HG03175 (cell line): ENCODE results near the gene FBXW8.

ENCODE experiments used
- ATAC-seq: cut with Tn5 transposase; IDR thresholded peaks from one replicate; pipeline ENCODE4 v1.9.1; 2021; ENCODE audit warnings: mild to moderate bottlenecking, moderate library complexity; ENCODE audit not compliant: unreplicated experiment

The FBXW8 gene

GRCh38 chr12:116924558-116925453 lies 14.1 kb downstream of the FBXW8 start:
- peak; percentile 89 for ATAC-seq

GRCh38 chr12:116926283-116927243 lies 15.8 kb downstream of the FBXW8 start:
- ATAC-seq, result no peak

GRCh38 chr12:116927244-116927940 lies 16.6 kb downstream of the FBXW8 start:
- ATAC-seq, result no peak

GRCh38 chr12:116928504-116928903 lies 17.8 kb downstream of the FBXW8 start:
- ATAC-seq, result no peak

- ATAC-seq, result no peak
These were observed 19.1 kb downstream of the FBXW8 start for GRCh38 chr12:116929885-116930284.

- no peak for ATAC-seq
These were observed 20.9 kb downstream of the FBXW8 start for GRCh38 chr12:116931665-116932064.

- no peak for ATAC-seq
These were observed 22.3 kb downstream of the FBXW8 start for GRCh38 chr12:116933091-116933490.

- no peak for ATAC-seq
These were observed 22.9 kb downstream of the FBXW8 start for GRCh38 chr12:116933512-116934246.

- ATAC-seq, result no peak
These were observed 24.4 kb downstream of the FBXW8 start for GRCh38 chr12:116934908-116935705.

- ATAC-seq, result no peak
These were observed 26.9 kb downstream of the FBXW8 start for GRCh38 chr12:116937640-116938039.

- ATAC-seq, result no peak
These were observed 29.0 kb downstream of the FBXW8 start for GRCh38 chr12:116939734-116940133.

GRCh38 chr12:116941188-116941587 lies 30.4 kb downstream of the FBXW8 start:
- ATAC-seq, result no peak

GRCh38 chr12:116943419-116944372 lies 32.9 kb downstream of the FBXW8 start:
- no peak for ATAC-seq

GRCh38 chr12:116945886-116946550 lies 35.3 kb downstream of the FBXW8 start:
- no peak for ATAC-seq

GRCh38 chr12:116948298-116948697 lies 37.5 kb downstream of the FBXW8 start:
- no peak for ATAC-seq

- ATAC-seq, result no peak
These were observed 40.0 kb downstream of the FBXW8 start for GRCh38 chr12:116950628-116951325.

GRCh38 chr12:116954710-116955381 lies 44.1 kb downstream of the FBXW8 start:
- no peak for ATAC-seq
